Right ventricle myocardium superior (tissue), 1 donor: Measurements from ENCODE around the gene MED22. TPM values are rescaled to one million over a fixed set of nuclear protein-coding genes. Genes with fewer than 3 reads are reported as not detected.
"Not testable (repeated sequence)": the region's sequence is repeated elsewhere in the genome, so short reads cannot be mapped to it uniquely, and the experiment has no call there.

ENCODE experiments used
- ATAC-seq: fragments of 200-7000 bp; cut with Tn5 transposase; one replicate; pipeline ENCODE4 v1.9.1; 2020; ENCODE audit warnings: mild to moderate bottlenecking; ENCODE audit not compliant: poor library complexity
- DNase-seq: peaks from one replicate; pipeline ENCODE4 v3.0.0-alpha.2; 2020
- intact Hi-C: fragments of 100-400 bp; cut with DNase I; formaldehyde crosslinking; loops from one replicate; pipeline ENCODE4 v1.11.2; 2022
- total RNA-seq: library from RNA; stranded (reverse); fragmentation: NEBNext Ultra II Directional; extraction: Animal tissue kit (Norgen Biotek cat#: 25700); gene quantifications from one replicate; pipeline ENCODE4 v1.2.1, GENCODE V29; 2021
- donor health status: DM: no; HTN: yes; CAD: no; lungs with severe emphysema.

The MED22 gene
- total RNA-seq, 1 donor from 2014 or later: 19.2 TPM

- intact Hi-C loops: no loop called here
- DNase-seq (no peak), ATAC-seq (no peak)
These were observed 3.0 kb downstream of the MED22 start for GRCh38 chr9:133344979-133345378.

DNA sequence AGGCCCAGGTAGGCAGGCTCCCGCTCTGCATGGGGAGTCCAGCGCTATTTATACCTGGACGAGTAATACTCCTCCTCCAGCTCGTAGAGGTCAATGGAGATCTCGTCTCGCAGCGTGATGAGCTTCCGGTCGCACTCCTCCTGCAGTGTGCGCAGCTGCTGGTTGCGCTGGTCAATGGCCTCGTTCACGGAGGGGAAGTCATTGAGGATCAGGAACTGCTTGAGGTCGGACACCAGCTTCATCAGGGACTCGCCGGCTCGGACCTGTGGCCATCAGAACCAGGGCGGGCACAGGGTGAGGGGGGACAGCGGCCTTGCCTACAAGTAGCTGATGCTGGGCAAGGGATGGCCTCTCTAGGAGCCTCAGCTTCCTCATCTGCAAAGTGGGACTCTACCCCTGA lies 3.9 kb downstream of the MED22 start:
- intact Hi-C loops: no loop called here
- DNase-seq (peak; percentile 23), ATAC-seq (no peak)

DNA sequence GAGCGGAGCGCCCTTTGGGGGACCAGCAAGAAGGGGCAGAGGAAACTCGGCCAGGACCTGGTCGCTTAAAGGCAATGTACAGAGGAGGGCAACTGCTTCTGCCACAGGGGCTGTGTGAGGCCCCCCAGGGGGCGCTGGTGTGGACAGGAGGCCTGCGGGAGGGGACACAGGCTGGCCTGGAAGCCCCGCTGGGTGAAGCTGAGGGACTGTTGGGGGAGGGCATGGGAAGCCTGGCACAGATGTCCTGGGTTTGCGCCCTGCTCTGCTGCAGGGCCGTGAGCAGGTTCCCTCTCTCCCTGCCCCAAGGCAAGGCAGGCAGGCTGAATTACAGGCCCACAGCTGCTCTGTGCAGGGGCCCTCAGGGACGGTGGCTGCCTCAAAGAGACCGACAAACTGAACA lies 5.4 kb downstream of the MED22 start:
- no peak for DNase-seq
- intact Hi-C loops: no loop called here
- no peak for ATAC-seq

GRCh38 chr9:133342069-133342406 lies 5.9 kb downstream of the MED22 start:
- intact Hi-C loops: no loop called here
- ATAC-seq (no peak), DNase-seq (no peak)

- intact Hi-C loops: no loop called here
- DNase-seq (peak; percentile 83), ATAC-seq (peak; percentile 66)
These were observed 6.4 kb downstream of the MED22 start for GRCh38 chr9:133341369-133342068.

GRCh38 chr9:133340916-133341315 lies 7.0 kb downstream of the MED22 start:
- intact Hi-C loops: no loop called here

GRCh38 chr9:133340256-133340655 lies 7.7 kb downstream of the MED22 start:
- ATAC-seq (no peak), DNase-seq (no peak)
- intact Hi-C loops: no loop called here

More at GRCh38 chr9:133340916-133341315, 7.0 kb downstream of the MED22 start:
- ATAC-seq (no peak), DNase-seq (no peak)

GRCh38 chr9:133339641-133340040 lies 8.3 kb downstream of the MED22 start:
- intact Hi-C loops: no loop called here
- DNase-seq (no peak), ATAC-seq (no peak)

DNA sequence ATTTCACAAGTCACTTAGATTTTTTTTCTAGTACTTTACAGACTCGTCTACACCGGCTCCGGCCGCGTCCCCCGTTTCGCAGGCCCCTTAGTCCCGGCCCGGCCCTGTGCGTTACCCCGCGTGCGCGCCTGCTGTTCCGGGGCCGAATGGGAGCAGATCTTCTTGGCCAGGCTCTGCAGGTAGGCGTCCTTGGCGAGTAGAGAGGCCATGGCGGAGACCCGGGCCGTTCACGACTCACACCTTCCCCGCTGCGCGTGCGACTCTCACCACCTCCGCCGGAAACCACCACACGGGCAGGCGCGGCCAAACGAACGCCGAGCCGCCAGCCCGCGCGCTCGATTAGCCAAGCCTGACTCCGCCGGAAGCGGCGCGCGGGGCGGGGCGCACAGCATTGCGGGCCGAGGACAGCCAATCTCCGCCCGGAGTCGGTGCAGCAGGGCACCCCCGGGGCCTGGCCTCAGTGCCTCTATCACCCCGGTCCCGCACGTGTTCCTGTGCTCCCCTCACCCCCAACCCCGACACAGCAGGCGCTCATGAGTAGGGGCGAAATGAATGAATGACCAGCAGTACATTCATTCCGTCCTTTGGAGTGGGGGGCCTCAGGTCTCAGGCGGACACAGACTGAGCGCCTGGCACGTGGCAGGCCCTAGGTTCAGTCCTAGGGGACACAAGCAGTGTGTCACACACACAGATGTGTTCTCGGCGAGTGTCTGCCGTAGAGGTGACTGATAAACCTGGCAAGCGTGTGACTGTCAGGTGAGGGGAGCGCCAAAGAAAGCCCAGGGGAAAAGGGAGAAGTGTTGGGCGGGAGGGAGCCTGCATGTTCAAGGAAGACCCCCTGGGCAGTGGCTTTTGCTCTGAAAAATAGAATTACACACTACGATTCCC lies 11.8 kb downstream of the MED22 start, which contains the start of gene SURF6:
SURF6 (minus strand) TSS at position 265 of the 888 bp plus-strand sequence; CDS start at position 209, 56 bp downstream.
- DNase-seq (peak; percentile 95), ATAC-seq (peak; percentile 97)
- intact Hi-C loops: no loop called here

- intact Hi-C loops: loop anchor here (5.0 kb wide), 1 partner anchor 148 kb away; no protein-coding TSS in a partner anchor
- not testable (repeated sequence) for ATAC-seq, DNase-seq
These were observed 13.0 kb downstream of the MED22 start for GRCh38 chr9:133334888-133335287.

DNA sequence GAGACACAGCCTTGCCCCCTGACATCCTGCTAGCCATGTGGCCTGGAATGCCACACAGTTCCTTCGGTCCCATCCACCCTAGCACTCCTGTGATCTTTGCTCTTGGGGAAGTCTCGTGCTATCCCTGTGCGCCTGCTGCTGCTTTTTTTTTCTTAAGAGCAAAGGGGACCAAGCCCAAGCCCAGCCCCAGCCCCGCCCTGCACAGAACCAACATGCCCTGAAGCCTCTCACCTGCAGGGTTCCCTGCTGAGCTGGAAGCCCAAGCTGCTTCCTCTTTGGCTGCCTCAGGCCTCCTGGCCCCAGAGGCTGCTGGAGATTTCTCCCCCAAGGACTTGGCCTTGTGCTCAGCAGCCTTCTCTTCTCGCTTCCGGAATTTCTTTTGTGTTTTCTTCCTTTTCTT lies 13.8 kb downstream of the MED22 start:
- intact Hi-C loops: loop anchor here (5.0 kb wide), 1 partner anchor 147 kb away; no protein-coding TSS in a partner anchor
- ATAC-seq (no peak), DNase-seq (no peak)

- ATAC-seq (no peak), DNase-seq (no peak)
- intact Hi-C loops: loop anchor here (5.0 kb wide), 1 partner anchor 146 kb away; no protein-coding TSS in a partner anchor
These were observed 14.4 kb downstream of the MED22 start for GRCh38 chr9:133333566-133333965.

DNA sequence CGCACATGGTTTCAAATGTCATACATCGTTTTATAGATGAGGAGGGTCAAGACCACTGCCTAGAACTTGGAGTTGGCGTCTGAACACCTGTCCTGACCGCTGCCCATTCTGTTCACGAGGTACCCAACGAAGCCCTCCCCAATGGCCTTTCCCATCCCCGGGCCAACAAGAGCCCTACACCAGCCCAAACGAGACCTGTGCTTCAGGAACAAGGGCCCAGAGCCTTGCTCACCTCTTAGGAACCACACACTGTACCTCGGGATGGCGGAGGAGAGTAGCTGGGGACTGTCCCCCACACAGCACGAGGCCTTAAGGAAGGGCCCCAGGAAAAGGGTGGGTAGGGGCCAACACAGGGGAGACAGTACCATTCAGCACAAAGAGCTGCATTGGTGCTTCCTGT lies 14.9 kb downstream of the MED22 start:
- ATAC-seq: no peak
- intact Hi-C loops: loop anchor here (5.0 kb wide), 1 partner anchor 146 kb away; no protein-coding TSS in a partner anchor

DNA sequence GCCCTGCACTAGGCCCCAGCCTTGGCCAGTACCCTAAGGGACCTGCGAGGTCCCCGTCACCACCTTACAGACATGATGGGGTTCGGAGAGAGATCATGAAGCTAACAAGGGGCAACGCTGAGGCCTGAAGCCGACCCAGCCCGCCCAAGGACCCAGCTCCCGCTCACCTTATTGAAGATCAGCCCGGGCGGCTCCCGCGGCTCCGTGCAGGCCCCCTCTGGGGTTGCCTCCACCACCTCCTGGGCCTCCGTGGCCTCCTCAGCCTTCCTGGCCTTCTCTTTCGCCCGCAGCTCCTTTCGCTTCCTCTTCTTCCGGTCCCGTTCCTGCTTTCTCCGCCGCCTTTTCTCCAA lies 15.6 kb downstream of the MED22 start:
- no peak for ATAC-seq
- no peak for DNase-seq
- intact Hi-C loops: loop anchor here (5.0 kb wide), 1 partner anchor 145 kb away; no protein-coding TSS in a partner anchor

More for the DNA sequence above, 14.9 kb downstream of the MED22 start:
- no peak for DNase-seq

DNA sequence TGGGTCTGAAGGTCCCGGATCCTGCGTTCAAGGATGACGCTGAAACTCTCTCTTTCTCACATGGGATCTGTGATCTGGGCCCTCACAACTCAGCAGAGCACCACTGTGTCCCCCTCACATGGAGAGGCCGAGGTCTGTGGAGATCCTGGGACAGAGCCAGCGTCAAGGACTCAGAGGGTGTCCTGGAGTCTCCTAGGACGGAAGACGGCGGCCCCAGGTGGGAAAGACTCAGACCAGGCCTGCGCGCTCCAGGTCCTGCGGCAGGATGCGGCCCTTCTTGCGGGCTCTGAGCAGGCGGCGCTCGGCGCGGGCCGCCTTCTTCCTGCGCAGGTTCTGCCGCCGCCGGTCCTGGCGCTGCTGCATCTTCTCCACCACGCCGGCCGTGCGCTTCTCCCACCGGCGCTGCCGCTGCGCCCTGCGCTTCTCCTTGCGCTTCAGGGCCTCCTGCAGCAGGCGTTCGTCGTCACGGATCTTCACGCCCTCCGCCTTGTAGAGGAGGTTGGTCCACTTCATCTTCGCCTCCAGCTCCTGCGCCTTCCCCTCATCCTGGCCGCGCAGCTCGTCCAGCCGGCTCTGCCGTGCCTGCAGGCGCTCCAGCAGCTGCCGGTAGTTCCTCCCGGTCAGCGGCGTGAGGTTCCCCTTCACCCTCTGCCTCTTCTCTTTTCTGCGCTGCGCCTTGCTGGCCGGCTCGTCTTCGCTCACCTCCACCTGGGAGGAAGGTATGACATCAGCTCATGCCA lies 16.1 kb downstream of the MED22 start:
- DNase-seq (no peak), ATAC-seq (no peak)
- intact Hi-C loops: loop anchor here (5.0 kb wide), 1 partner anchor 145 kb away; no protein-coding TSS in a partner anchor

- intact Hi-C loops: loop anchor here (5.0 kb wide), 1 partner anchor 144 kb away; no protein-coding TSS in a partner anchor
- DNase-seq (no peak), ATAC-seq (no peak)
These were observed 16.7 kb downstream of the MED22 start for GRCh38 chr9:133331221-133331620.

DNA sequence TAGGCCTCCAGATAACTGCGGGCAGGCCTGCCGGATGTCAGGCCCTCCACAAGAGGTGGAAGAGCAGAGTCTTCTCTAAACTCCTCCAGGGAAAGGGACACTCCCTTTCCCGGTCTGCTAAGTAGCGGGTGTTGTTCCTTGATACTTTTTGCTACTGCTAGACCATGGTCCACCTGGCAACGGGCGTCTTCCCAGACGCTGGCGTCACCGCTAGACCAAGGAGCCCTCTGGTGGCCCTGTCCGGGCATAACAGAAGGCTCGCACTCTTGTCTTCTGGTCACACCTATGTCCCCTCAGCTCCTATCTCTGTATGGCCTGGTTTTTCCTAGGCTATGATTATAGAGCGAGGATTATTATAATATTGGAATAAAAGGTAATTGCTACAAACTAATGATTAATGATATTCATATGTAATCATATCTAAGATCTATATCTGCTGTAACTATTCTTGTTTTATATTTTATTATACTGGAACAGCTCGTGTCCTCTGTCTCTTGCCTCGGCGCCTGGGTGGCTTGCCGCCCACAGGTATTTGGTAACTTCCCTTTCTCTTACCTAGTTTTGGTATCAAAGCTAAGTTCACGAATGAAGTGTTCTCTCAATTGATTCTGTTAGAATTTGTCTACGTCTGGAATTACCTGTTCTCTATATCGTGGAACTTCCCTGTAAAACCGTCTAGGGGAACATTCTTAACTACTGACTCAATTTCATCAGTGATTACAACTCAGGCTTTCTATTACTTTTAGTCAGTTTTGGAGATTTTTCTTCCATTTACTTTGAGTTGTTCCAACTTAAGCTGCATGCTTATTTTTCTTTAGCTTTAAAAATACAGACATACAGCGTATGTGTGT lies 18.4 kb downstream of the MED22 start:
- not testable (repeated sequence) for DNase-seq, ATAC-seq
- intact Hi-C loops: loop anchor here (5.0 kb wide), 1 partner anchor 142 kb away; no protein-coding TSS in a partner anchor
